Activated T-cell treated with anti-CD3 and anti-CD28 coated beads, Interleukin-2, amount 50 U/mL, for 24 hours (primary cell): ENCODE data around the gene SH3BP4.

ENCODE experiments used
- DNase-seq: peaks from one replicate; pipeline ENCODE4 v3.0.0-alpha.2; 2020
- H3K27ac Mint-ChIP-seq: 2 replicates; pipeline ENCODE4 v1.8.0; 2020; ENCODE audit warnings: mild to moderate bottlenecking, mixed read lengths
- H3K27me3 Mint-ChIP-seq: 2 replicates; pipeline ENCODE4 v1.8.0; 2020; ENCODE audit warnings: mixed read lengths
- H3K36me3 Mint-ChIP-seq: 2 replicates; pipeline ENCODE4 v1.8.0; 2020; ENCODE audit warnings: low read depth, mixed read lengths
- H3K4me1 Mint-ChIP-seq: 2 replicates; pipeline ENCODE4 v1.8.0; 2020; ENCODE audit warnings: low read depth, mixed read lengths
- H3K4me3 Mint-ChIP-seq: 2 replicates; pipeline ENCODE4 v1.8.0; 2020; ENCODE audit warnings: mild to moderate bottlenecking, moderate library complexity, mixed read lengths
- H3K9me3 Mint-ChIP-seq: 2 replicates; pipeline ENCODE4 v1.8.0; 2020; ENCODE audit warnings: mixed read lengths

The SH3BP4 gene

GRCh38 chr2:235044501-235045271 is 92.9 kb downstream of the SH3BP4 start:
- no peak for DNase-seq
- H3K27me3 Mint-ChIP-seq = peaks cover 38% of the 10 kb centered on the region
- no peaks in the 10 kb centered on the region for H3K36me3 Mint-ChIP-seq
- H3K27ac Mint-ChIP-seq = no peak overlapping the region
- H3K9me3 Mint-ChIP-seq = no peaks in the 10 kb centered on the region
- H3K4me3 Mint-ChIP-seq = no peak overlapping the region
- peaks cover 8% of the 10 kb centered on the region for H3K4me1 Mint-ChIP-seq

DNA sequence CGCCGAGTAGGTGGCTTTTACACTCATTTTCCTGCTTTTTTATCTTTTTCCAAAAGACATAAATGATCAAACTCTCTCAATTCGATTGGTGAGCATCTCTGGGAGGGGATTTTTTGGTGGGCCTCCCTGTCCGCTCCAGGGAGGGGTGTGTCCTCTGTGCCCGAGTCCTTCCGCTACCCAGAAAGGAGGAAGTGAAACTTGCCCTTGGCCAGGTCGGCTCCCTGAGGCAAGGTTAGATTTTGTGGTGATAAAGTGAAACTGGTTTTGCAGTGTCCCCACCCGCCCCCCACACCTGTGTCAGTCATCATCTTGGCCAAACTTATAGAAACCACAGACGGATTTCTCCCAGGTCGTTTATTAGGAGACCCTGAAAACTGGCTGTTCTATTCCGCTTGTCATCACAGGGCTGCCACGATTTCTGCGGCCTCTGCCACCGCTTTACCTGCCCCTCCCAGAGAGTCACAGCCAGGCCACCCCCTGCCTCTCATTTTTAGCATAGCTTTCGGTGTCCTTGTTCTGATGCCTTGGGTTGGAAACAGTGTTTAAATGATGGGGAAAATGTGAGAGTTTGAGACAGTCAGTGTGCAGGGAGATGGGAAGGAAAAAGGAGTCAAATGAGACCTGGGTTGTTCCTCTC is 93.6 kb downstream of the SH3BP4 start:
- Mint-ChIP-seq H3K4me3 (no peak overlapping the region), H3K9me3 (no peaks in the 10 kb centered on the region), H3K36me3 (no peaks in the 10 kb centered on the region), H3K27ac (peak overlapping the region; percentile 5), H3K27me3 (peaks cover 37% of the 10 kb centered on the region), H3K4me1 (peaks cover 8% of the 10 kb centered on the region)
- no peak for DNase-seq

GRCh38 chr2:235045973-235046343 is 94.1 kb downstream of the SH3BP4 start:
- DNase-seq = no peak
- Mint-ChIP-seq H3K9me3 (no peaks in the 10 kb centered on the region), H3K4me3 (no peak overlapping the region), H3K4me1 (peaks cover 8% of the 10 kb centered on the region), H3K27ac (peak overlapping the region; percentile 5), H3K36me3 (no peaks in the 10 kb centered on the region), H3K27me3 (peaks cover 37% of the 10 kb centered on the region)

DNA sequence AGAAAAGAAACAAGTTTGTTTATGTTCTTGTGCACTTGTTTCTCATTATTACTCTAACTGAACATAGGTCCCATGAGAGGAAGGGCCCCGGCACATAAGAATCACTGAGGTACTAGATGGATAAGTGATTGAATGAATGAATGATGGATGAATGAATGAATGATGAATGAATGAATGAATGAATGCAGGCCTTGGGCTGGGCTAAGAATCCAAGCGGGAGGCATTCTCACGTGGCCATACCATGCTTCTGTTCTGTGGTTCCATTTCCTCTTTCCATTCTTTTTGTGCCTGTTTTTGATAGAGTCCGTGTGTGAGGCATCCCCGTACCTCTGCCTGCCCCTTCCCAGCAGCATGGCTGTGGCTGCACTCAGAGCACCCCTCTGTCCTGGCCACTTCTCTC is 94.8 kb downstream of the SH3BP4 start:
- H3K4me3 Mint-ChIP-seq = no peak overlapping the region
- H3K27ac Mint-ChIP-seq = no peak overlapping the region
- no peaks in the 10 kb centered on the region for H3K9me3 Mint-ChIP-seq

DNA sequence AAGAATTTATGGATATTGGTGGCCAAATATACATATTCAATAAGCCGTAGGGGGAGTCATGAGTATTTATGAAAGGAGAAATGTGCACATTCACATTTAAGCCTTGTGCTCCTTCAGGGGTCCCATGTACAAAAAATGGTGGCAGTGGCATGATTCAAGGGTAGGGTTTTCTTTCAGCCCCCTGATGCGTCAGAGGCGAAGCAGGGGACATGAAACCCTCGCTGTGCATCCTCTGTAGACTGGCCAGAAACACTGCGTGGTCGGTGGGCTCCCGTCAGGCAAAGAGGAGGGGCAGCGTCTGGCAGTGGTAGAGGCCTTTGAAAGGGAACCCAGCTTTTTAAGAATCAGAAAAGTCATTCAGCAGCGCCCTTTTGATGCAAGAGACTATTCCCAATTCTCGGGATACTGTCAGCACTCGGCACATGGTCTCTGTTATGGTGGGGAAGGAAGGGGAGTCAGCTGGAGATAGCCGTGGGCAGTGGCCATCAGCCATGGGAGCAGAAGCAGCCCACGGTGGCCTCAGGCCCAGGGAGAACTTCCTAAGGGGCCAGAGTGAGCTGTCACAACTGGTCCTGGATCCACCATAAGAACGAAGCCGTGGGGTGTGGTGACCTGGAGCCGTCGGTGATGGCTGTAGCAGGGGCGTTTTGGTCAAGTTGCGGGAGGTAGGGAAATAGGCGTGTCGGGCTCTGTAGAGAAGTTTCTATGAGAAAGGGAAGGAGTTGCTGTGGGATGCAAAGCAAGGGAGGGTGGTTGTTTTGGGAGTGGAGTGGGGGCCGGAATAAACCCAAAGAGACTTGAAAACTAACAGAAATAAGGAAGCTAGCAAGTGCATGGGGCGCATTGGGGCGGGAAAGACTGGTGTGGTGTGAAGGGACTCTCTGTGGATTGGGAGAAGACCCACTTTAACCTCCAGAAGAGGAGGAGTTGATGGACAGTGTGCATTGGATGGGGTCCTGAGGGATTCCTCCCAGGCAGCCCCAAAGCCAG is 95.6 kb downstream of the SH3BP4 start:
- Mint-ChIP-seq H3K9me3 (no peaks in the 10 kb centered on the region), H3K36me3 (no peaks in the 10 kb centered on the region), H3K4me1 (peaks cover 8% of the 10 kb centered on the region), H3K4me3 (no peak overlapping the region), H3K27ac (no peak overlapping the region), H3K27me3 (peaks cover 39% of the 10 kb centered on the region)
- no peak for DNase-seq

More for the DNA sequence above, 94.8 kb downstream of the SH3BP4 start:
- no peak for DNase-seq
- H3K36me3 Mint-ChIP-seq = no peaks in the 10 kb centered on the region
- H3K4me1 Mint-ChIP-seq = peaks cover 8% of the 10 kb centered on the region
- H3K27me3 Mint-ChIP-seq = peaks cover 37% of the 10 kb centered on the region

- DNase-seq = no peak
- Mint-ChIP-seq H3K36me3 (no peaks in the 10 kb centered on the region), H3K27me3 (peaks cover 39% of the 10 kb centered on the region), H3K27ac (no peak overlapping the region), H3K4me3 (no peak overlapping the region), H3K4me1 (peaks cover 8% of the 10 kb centered on the region), H3K9me3 (no peaks in the 10 kb centered on the region)
These were observed 96.7 kb downstream of the SH3BP4 start for GRCh38 chr2:235048549-235048948.

DNA sequence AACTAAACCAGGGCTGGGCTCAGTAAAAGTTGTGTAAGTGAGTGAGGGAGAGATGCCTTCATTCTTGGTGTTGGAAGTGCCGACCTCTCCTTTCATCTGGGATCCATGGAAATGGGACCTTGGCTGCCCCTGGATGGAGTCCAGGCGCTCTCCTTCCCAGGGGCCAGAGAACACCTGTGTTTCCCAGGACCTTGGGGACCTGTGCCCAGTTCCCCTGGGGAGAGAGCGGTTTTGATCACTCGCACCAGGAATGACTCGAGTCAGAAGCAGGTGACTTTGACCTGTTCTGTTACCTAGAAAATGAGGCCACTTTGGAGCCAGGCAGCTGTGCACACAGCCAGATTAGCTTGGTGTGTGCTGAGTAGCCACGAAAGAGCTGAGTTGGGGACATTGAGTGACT is 97.3 kb downstream of the SH3BP4 start:
- Mint-ChIP-seq H3K4me1 (peaks cover 8% of the 10 kb centered on the region), H3K27me3 (peaks cover 39% of the 10 kb centered on the region), H3K4me3 (no peak overlapping the region), H3K9me3 (no peaks in the 10 kb centered on the region), H3K27ac (no peak overlapping the region), H3K36me3 (no peaks in the 10 kb centered on the region)
- no peak for DNase-seq

- no peak for DNase-seq
- H3K27me3 Mint-ChIP-seq = peaks cover 36% of the 10 kb centered on the region
- H3K4me3 Mint-ChIP-seq = no peak overlapping the region
- H3K36me3 Mint-ChIP-seq = no peaks in the 10 kb centered on the region
- peaks cover 8% of the 10 kb centered on the region for H3K4me1 Mint-ChIP-seq
- H3K27ac Mint-ChIP-seq = no peak overlapping the region
- H3K9me3 Mint-ChIP-seq = no peaks in the 10 kb centered on the region
These were observed 97.9 kb downstream of the SH3BP4 start for GRCh38 chr2:235049719-235050118.

DNA sequence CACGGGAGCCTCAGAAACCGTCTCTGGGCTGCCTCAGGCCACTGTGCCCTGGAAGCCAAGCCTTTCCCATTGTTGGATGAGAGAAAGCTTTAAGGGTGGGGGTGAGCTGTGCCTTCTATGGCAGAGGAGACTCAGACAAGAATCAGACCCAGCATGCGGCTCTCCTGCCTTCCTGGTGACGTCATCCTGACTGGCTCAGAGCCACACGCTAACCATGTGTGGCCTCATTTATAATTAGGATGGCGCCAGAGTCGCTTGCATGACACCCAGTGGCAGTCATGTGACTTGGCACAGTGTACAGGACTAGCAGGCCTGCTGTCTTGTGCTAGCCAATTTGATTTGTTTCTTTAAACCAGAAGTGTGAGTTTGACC is 99.1 kb downstream of the SH3BP4 start:
- H3K27ac Mint-ChIP-seq = no peak overlapping the region
- no peak overlapping the region for H3K4me3 Mint-ChIP-seq
- peaks cover 26% of the 10 kb centered on the region for H3K27me3 Mint-ChIP-seq
- H3K36me3 Mint-ChIP-seq = no peaks in the 10 kb centered on the region
- H3K9me3 Mint-ChIP-seq = no peaks in the 10 kb centered on the region
- H3K4me1 Mint-ChIP-seq = peaks cover 1% of the 10 kb centered on the region
- no peak for DNase-seq

GRCh38 chr2:235051436-235052260 is 99.8 kb downstream of the SH3BP4 start:
- Mint-ChIP-seq H3K4me3 (no peak overlapping the region), H3K36me3 (no peaks in the 10 kb centered on the region), H3K27ac (no peak overlapping the region), H3K4me1 (no peaks in the 10 kb centered on the region), H3K27me3 (peaks cover 19% of the 10 kb centered on the region), H3K9me3 (no peaks in the 10 kb centered on the region)
- DNase-seq = no peak

DNA sequence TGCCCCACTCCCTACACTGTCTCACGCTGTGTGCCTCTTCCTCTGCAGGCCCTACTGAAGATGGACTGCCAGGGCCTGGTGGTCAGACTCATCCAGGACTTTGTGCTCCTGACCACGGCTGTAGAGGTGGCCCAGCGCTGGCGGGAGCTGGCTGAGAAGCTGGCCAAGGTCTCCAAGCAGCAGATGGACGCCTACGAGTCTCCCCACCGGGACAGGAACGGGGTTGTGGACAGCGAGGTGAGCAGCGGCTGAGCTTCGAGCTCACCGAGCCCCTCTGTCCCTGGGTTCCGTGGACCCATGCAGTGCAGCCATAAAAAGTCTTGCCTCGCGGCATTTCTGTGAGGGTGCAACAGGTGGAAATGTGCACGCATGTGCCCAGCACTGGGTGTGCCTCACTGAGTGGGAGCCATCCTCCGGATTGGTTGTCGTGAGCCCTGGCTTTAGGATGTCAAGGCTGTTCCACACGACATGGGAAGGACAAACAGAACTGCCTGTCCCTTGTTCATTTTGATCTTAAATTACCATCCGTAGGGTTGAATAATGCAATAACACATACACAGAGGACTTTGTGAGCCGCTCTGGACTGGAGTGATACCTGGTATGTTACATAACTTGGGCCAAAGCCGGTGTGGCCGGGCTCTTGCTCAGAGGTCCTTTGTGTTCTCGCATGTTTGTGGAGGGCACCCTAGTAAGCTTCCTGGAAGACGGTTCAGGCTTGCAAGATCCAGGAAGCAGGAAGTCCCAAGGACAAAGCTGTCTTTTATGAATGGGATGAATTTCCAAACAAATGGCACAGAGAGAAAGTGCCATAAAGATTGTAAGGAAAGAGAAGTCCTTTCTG is 100.9 kb downstream of the SH3BP4 start:
- DNase-seq = no peak
- no peak overlapping the region for H3K4me3 Mint-ChIP-seq
- H3K27ac Mint-ChIP-seq = no peak overlapping the region
- no peaks in the 10 kb centered on the region for H3K4me1 Mint-ChIP-seq
- peaks cover 8% of the 10 kb centered on the region for H3K27me3 Mint-ChIP-seq
- no peaks in the 10 kb centered on the region for H3K36me3 Mint-ChIP-seq
- no peaks in the 10 kb centered on the region for H3K9me3 Mint-ChIP-seq

- no peaks in the 10 kb centered on the region for H3K36me3 Mint-ChIP-seq
- H3K4me1 Mint-ChIP-seq = no peaks in the 10 kb centered on the region
- H3K27ac Mint-ChIP-seq = no peak overlapping the region
- no peak for DNase-seq
- H3K9me3 Mint-ChIP-seq = no peaks in the 10 kb centered on the region
- peaks cover 12% of the 10 kb centered on the region for H3K27me3 Mint-ChIP-seq
- no peak overlapping the region for H3K4me3 Mint-ChIP-seq
These were observed 101.8 kb downstream of the SH3BP4 start for GRCh38 chr2:235053651-235054050.

DNA sequence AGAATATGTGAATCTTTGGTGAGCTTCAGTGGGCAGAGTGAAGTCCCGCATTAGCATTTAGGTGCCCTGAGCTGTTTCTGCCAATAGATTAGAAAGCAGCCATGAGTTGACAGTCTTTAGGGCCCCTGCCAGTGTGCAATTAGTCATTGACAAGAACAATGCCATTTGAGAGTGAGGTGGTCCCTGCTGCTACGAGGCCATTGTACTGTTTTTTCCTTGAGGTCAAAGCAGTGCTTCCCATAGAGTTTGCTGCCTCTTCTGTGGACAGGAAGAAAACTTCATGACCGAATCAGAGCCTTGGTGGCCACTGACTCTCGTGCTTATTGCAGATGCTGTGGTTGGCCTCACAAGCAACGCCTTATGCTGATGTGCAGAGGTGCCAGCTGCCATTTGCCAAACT is 102.7 kb downstream of the SH3BP4 start:
- no peaks in the 10 kb centered on the region for H3K9me3 Mint-ChIP-seq

More for the DNA sequence above, 102.7 kb downstream of the SH3BP4 start:
- Mint-ChIP-seq H3K27ac (no peak overlapping the region), H3K36me3 (no peaks in the 10 kb centered on the region), H3K4me1 (no peaks in the 10 kb centered on the region), H3K4me3 (no peak overlapping the region), H3K27me3 (peaks cover 16% of the 10 kb centered on the region)
- DNase-seq = no peak
